Measurements from ENCODE around the gene SSBP2.
A peak's percentile ranks its signal among the peaks of the same experiment; 100 is the strongest.
"Not testable (repeated sequence)": the region's sequence is repeated elsewhere in the genome, so short reads cannot be mapped to it uniquely, and the experiment has no call there.

Gene SSBP2

GRCh38 chr5:81426359-81427030 is 324.4 kb downstream of the SSBP2 start:
- no peak overlapping the region for H3K27ac ChIP-seq (ENCODE audit: low read depth, low read length)
- H3K4me1 ChIP-seq (ENCODE audit: control insufficient read depth, insufficient read depth, low read length, unreplicated experiment): peaks cover 28% of the 10 kb centered on the region

GRCh38 chr5:81425569-81425968 is 325.3 kb downstream of the SSBP2 start:
- Histone ChIP-seq H3K79me2 (ENCODE audit: control insufficient read depth, insufficient read depth, low read length, unreplicated experiment) (no peaks in the 10 kb centered on the region), H3K4me1 (ENCODE audit: control insufficient read depth, insufficient read depth, low read length, unreplicated experiment) (peaks cover 32% of the 10 kb centered on the region), H3K36me3 (ENCODE audit: insufficient read depth, low read length) (no peaks in the 10 kb centered on the region), H3K4me3 (ENCODE audit: low read depth, low read length) (no peak overlapping the region), H3K27me3 (ENCODE audit: insufficient read depth, low read length) (no peaks in the 10 kb centered on the region), H3K27ac (ENCODE audit: low read depth, low read length) (no peak overlapping the region), H2AFZ (ENCODE audit: low read length, unreplicated experiment) (no peak overlapping the region)

More at GRCh38 chr5:81426359-81427030, 324.4 kb downstream of the SSBP2 start:
- Histone ChIP-seq H3K36me3 (ENCODE audit: insufficient read depth, low read length) (no peaks in the 10 kb centered on the region), H2AFZ (ENCODE audit: low read length, unreplicated experiment) (no peak overlapping the region), H3K4me3 (ENCODE audit: low read depth, low read length) (no peak overlapping the region), H3K79me2 (ENCODE audit: control insufficient read depth, insufficient read depth, low read length, unreplicated experiment) (no peaks in the 10 kb centered on the region), H3K27me3 (ENCODE audit: insufficient read depth, low read length) (no peaks in the 10 kb centered on the region)

- H3K36me3 ChIP-seq (ENCODE audit: insufficient read depth, low read length): no peaks in the 10 kb centered on the region
- H3K79me2 ChIP-seq (ENCODE audit: control insufficient read depth, insufficient read depth, low read length, unreplicated experiment): no peaks in the 10 kb centered on the region
- no peak overlapping the region for H2AFZ ChIP-seq (ENCODE audit: low read length, unreplicated experiment)
- no peaks in the 10 kb centered on the region for H3K27me3 ChIP-seq (ENCODE audit: insufficient read depth, low read length)
- no peak overlapping the region; the same call in 1 of the 2 replicates for H3K27ac ChIP-seq (ENCODE audit: low read depth, low read length)
- peaks cover 38% of the 10 kb centered on the region for H3K4me1 ChIP-seq (ENCODE audit: control insufficient read depth, insufficient read depth, low read length, unreplicated experiment)
- no peak overlapping the region for H3K4me3 ChIP-seq (ENCODE audit: low read depth, low read length)
These were observed 326.2 kb downstream of the SSBP2 start for GRCh38 chr5:81424728-81425127.

GRCh38 chr5:81422671-81423070 is 328.2 kb downstream of the SSBP2 start:
- Histone ChIP-seq H3K79me2 (ENCODE audit: control insufficient read depth, insufficient read depth, low read length, unreplicated experiment) (no peaks in the 10 kb centered on the region), H3K36me3 (ENCODE audit: insufficient read depth, low read length) (no peaks in the 10 kb centered on the region), H2AFZ (ENCODE audit: low read length, unreplicated experiment) (no peak overlapping the region), H3K4me3 (ENCODE audit: low read depth, low read length) (peak overlapping the region; percentile 2; the same call in 1 of the 2 replicates), H3K27me3 (ENCODE audit: insufficient read depth, low read length) (no peaks in the 10 kb centered on the region), H3K4me1 (ENCODE audit: control insufficient read depth, insufficient read depth, low read length, unreplicated experiment) (peaks cover 38% of the 10 kb centered on the region), H3K27ac (ENCODE audit: low read depth, low read length) (peak overlapping the region; percentile 85)

DNA sequence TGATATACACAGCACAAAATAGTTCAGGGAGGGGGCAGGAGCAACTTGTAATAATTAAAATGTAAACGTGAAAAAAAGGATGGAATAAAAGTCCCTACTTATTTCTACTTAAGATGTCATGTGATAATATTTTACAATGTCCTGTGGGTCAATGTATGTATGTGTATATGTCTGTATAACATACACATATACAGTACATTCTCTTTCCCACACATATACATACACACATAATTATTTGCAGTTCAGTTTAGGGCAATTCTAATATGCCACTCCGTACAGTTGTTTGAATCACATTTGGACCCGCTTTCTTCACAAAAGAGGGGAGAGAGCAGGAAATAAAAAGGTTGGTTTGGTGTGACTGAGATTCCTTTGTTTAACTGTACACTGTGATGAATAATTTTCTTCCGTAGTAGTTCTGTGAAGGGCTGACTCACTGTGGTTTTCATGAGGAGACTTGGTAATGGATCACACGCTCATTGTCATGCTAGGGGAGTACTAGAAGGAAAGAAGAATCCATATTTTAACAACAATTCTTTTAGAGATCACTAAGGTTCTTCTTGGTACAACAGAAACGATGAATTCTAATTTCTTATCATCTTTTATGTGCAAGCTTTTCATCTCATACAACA is 330.7 kb downstream of the SSBP2 start:
- H3K79me2 ChIP-seq (ENCODE audit: control insufficient read depth, insufficient read depth, low read length, unreplicated experiment): no peaks in the 10 kb centered on the region
- H3K4me1 ChIP-seq (ENCODE audit: control insufficient read depth, insufficient read depth, low read length, unreplicated experiment): peaks cover 39% of the 10 kb centered on the region
- H3K4me3 ChIP-seq (ENCODE audit: low read depth, low read length): no peak overlapping the region
- H3K36me3 ChIP-seq (ENCODE audit: insufficient read depth, low read length): no peaks in the 10 kb centered on the region
- peak overlapping the region; percentile 67 for H3K27ac ChIP-seq (ENCODE audit: low read depth, low read length)
- H2AFZ ChIP-seq (ENCODE audit: low read length, unreplicated experiment): no peak overlapping the region
- no peaks in the 10 kb centered on the region for H3K27me3 ChIP-seq (ENCODE audit: insufficient read depth, low read length)

DNA sequence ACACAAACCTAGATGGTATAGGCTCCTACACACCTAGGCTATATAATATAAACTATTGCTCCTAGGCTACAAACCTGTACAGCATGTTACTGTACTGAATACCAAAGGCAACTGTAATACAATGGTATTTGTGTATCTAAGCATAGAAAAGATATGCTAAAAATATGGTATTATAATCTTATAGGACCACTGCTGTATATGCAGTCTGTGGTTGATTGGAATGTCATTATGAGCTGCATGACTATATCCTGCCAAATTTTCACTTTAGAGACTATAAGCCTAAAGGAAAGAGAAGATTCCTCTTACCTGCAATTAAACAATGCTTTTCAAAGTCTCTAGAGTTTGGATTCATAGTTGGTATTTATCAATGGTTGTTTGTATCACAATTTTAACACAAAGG is 332.3 kb downstream of the SSBP2 start:
- Histone ChIP-seq H3K36me3 (ENCODE audit: insufficient read depth, low read length) (no peaks in the 10 kb centered on the region), H3K79me2 (ENCODE audit: control insufficient read depth, insufficient read depth, low read length, unreplicated experiment) (no peaks in the 10 kb centered on the region), H3K4me3 (ENCODE audit: low read depth, low read length) (no peak overlapping the region), H3K27ac (ENCODE audit: low read depth, low read length) (no peak overlapping the region; the same call in 1 of the 2 replicates), H3K4me1 (ENCODE audit: control insufficient read depth, insufficient read depth, low read length, unreplicated experiment) (peaks cover 39% of the 10 kb centered on the region), H2AFZ (ENCODE audit: low read length, unreplicated experiment) (no peak overlapping the region), H3K27me3 (ENCODE audit: insufficient read depth, low read length) (no peaks in the 10 kb centered on the region)

- peaks cover 28% of the 10 kb centered on the region for H3K4me1 ChIP-seq (ENCODE audit: control insufficient read depth, insufficient read depth, low read length, unreplicated experiment)
- peak overlapping the region; percentile 6; the same call in 1 of the 2 replicates for H3K27ac ChIP-seq (ENCODE audit: low read depth, low read length)
- no peak overlapping the region for H2AFZ ChIP-seq (ENCODE audit: low read length, unreplicated experiment)
- H3K36me3 ChIP-seq (ENCODE audit: insufficient read depth, low read length): no peaks in the 10 kb centered on the region
- H3K27me3 ChIP-seq (ENCODE audit: insufficient read depth, low read length): no peaks in the 10 kb centered on the region
- no peak overlapping the region for H3K4me3 ChIP-seq (ENCODE audit: low read depth, low read length)
- H3K79me2 ChIP-seq (ENCODE audit: control insufficient read depth, insufficient read depth, low read length, unreplicated experiment): no peaks in the 10 kb centered on the region
These were observed 333.8 kb downstream of the SSBP2 start for GRCh38 chr5:81417052-81417451.

GRCh38 chr5:81409896-81410295 is 341.0 kb downstream of the SSBP2 start:
- Histone ChIP-seq H3K79me2 (ENCODE audit: control insufficient read depth, insufficient read depth, low read length, unreplicated experiment) (no peaks in the 10 kb centered on the region), H2AFZ (ENCODE audit: low read length, unreplicated experiment) (no peak overlapping the region), H3K4me3 (ENCODE audit: low read depth, low read length) (no peak overlapping the region), H3K36me3 (ENCODE audit: insufficient read depth, low read length) (no peaks in the 10 kb centered on the region), H3K27ac (ENCODE audit: low read depth, low read length) (no peak overlapping the region), H3K4me1 (ENCODE audit: control insufficient read depth, insufficient read depth, low read length, unreplicated experiment) (no peaks in the 10 kb centered on the region), H3K27me3 (ENCODE audit: insufficient read depth, low read length) (no peaks in the 10 kb centered on the region)

GRCh38 chr5:81409361-81409760 is 341.5 kb downstream of the SSBP2 start:
- Histone ChIP-seq H2AFZ (ENCODE audit: low read length, unreplicated experiment) (no peak overlapping the region), H3K36me3 (ENCODE audit: insufficient read depth, low read length) (no peaks in the 10 kb centered on the region), H3K27me3 (ENCODE audit: insufficient read depth, low read length) (no peaks in the 10 kb centered on the region)

DNA sequence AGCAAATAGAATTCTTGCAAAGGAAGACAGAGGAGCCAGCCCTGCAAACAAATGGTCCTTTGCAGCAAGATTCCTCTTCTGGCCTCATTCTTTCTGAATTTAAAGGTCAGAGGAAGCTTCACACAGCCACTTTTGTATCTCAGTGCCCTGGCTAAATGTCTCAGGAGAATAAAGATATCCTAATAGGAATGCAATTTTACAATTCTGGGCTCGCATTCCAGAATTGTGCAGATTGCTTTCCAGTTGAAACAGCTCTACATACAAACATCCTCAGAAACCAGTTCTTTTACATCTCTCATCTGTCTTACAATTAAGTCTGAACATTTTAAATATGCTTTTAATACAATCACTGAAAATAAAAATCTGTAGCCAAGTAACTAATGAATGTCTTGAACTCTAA is 342.4 kb downstream of the SSBP2 start:
- Histone ChIP-seq H3K27ac (ENCODE audit: low read depth, low read length) (no peak overlapping the region), H3K36me3 (ENCODE audit: insufficient read depth, low read length) (no peaks in the 10 kb centered on the region), H2AFZ (ENCODE audit: low read length, unreplicated experiment) (no peak overlapping the region), H3K79me2 (ENCODE audit: control insufficient read depth, insufficient read depth, low read length, unreplicated experiment) (no peaks in the 10 kb centered on the region), H3K4me3 (ENCODE audit: low read depth, low read length) (no peak overlapping the region), H3K27me3 (ENCODE audit: insufficient read depth, low read length) (no peaks in the 10 kb centered on the region), H3K4me1 (ENCODE audit: control insufficient read depth, insufficient read depth, low read length, unreplicated experiment) (no peaks in the 10 kb centered on the region)

More at GRCh38 chr5:81409361-81409760, 341.5 kb downstream of the SSBP2 start:
- Histone ChIP-seq H3K4me3 (ENCODE audit: low read depth, low read length) (no peak overlapping the region), H3K79me2 (ENCODE audit: control insufficient read depth, insufficient read depth, low read length, unreplicated experiment) (no peaks in the 10 kb centered on the region), H3K27ac (ENCODE audit: low read depth, low read length) (no peak overlapping the region), H3K4me1 (ENCODE audit: control insufficient read depth, insufficient read depth, low read length, unreplicated experiment) (no peaks in the 10 kb centered on the region)

- H3K4me3 ChIP-seq (ENCODE audit: low read depth, low read length); H3K36me3 ChIP-seq (ENCODE audit: insufficient read depth, low read length); H3K79me2 ChIP-seq (ENCODE audit: control insufficient read depth, insufficient read depth, low read length, unreplicated experiment); H3K4me1 ChIP-seq (ENCODE audit: control insufficient read depth, insufficient read depth, low read length, unreplicated experiment); H2AFZ ChIP-seq (ENCODE audit: low read length, unreplicated experiment); H3K27ac ChIP-seq (ENCODE audit: low read depth, low read length); H3K27me3 ChIP-seq (ENCODE audit: insufficient read depth, low read length): not testable (repeated sequence)
These were observed 343.1 kb downstream of the SSBP2 start for GRCh38 chr5:81407811-81408210.
